Heart left ventricle (tissue), 16 donors: ENCODE measurements around the gene ME1. TPM values are rescaled to one million over a fixed set of nuclear protein-coding genes. Genes with fewer than 3 reads are reported as not detected.
"Not testable (repeated sequence)": the region's sequence is repeated elsewhere in the genome, so short reads cannot be mapped to it uniquely, and the experiment has no call there.

Source experiments
- ATAC-seq, 4 donors: fragments of 200-7000 bp; cut with Tn5 transposase; one replicate each; pipeline ENCODE4 v1.9.1; 2020 to 2022; ENCODE audit warnings: moderate library complexity in 4 of 4, mild to moderate bottlenecking in 3 of 4, moderate number of reproducible peaks in 1 of 4
- DNase-seq, 5 donors: peaks; one replicate each; pipeline ENCODE4 v3.0.0-alpha.2; 2020
- H3K27ac ChIP-seq, 12 donors: fragments of 200-600 bp; sonication (generic) in 4 of 12; one replicate each; pipeline versions ENCODE4 v1.5.0 to v1.8.0; 2016 to 2022; ENCODE audit warnings: mild to moderate bottlenecking in 2 of 12
- H3K27me3 ChIP-seq, 9 donors: fragments of 200-600 bp; sonication (generic) in 2 of 9; one replicate each; pipeline versions ENCODE4 v1.5.1 to v1.8.0; 2016 to 2022; ENCODE audit warnings: mild to moderate bottlenecking in 3 of 9
- H3K36me3 ChIP-seq, 9 donors: fragments of 200-600 bp; sonication (generic) in 2 of 9; one replicate each; pipeline versions ENCODE4 v1.5.0 to v1.8.0; 2018 to 2022; ENCODE audit warnings: mild to moderate bottlenecking in 2 of 9
- H3K4me1 ChIP-seq, 12 donors: fragments of 200-600 bp; sonication (generic) in 4 of 12; one replicate each; pipeline versions ENCODE4 v1.5.0 to v1.8.0; 2016 to 2022; ENCODE audit warnings: mild to moderate bottlenecking in 3 of 12
- H3K4me3 ChIP-seq, 12 donors: fragments of 200-600 bp; sonication (generic) in 4 of 12; one replicate each; pipeline versions ENCODE4 v1.5.0 to v1.8.0; 2017 to 2022; ENCODE audit warnings: mild to moderate bottlenecking in 9 of 12, moderate library complexity in 4 of 12
- H3K9me3 ChIP-seq, 12 donors: fragments of 200-600 bp; sonication (generic) in 4 of 12; one replicate each; pipeline versions ENCODE4 v1.5.0 to v1.8.0; 2016 to 2022; ENCODE audit warnings: mild to moderate bottlenecking in 1 of 12
- POLR2A ChIP-seq, 2 donors: fragments of 450-650 bp; IDR thresholded peaks; one replicate each; pipeline ENCODE4 v1.6.1; 2017; ENCODE audit warnings: antibody characterized with exemption in 2 of 2, mild to moderate bottlenecking in 2 of 2, moderate library complexity in 2 of 2
- WGBS, 4 donors: extraction: QIAGEN DNeasy Blood & Tissue Kit in 2 of 4; methylation state at CpG; one replicate each; pipeline versions ENCODE4 v1.1.5 to v1.1.7; 2013 to 2018; 5-methylcytosine and 5-hydroxymethylcytosine counted together
- intact Hi-C, 10 donors: fragments of 100-400 bp; cut with DNase I; formaldehyde crosslinking; loops; one replicate each; pipeline versions ENCODE4 v1.11.1 to v1.14.2; 2022
- polyA plus RNA-seq, 2 donors: library from polyadenylated mRNA; stranded (reverse); fragments of 200-250 nt; gene quantifications; one replicate each; pipeline ENCODE4 v1.2.3, GENCODE V29; 2013
- total RNA-seq, 9 donors: library from RNA; depleted of rRNA in 2 of 9; stranded (reverse); fragments of >200 nt in 2 of 9; fragmentation: NEBNext Ultra II Directional in 3 of 9; extraction: Animal tissue kit (Norgen Biotek cat#: 25700) in 3 of 9; gene quantifications; one replicate each; pipeline versions ENCODE4 v1.1.0 to v1.2.4, GENCODE V29; 2016 to 2023
- TF ChIP-seq, protein P1 (sequence below), 12 donors: fragments of 200-600 bp; sonication (generic) in 4 of 12; IDR thresholded peaks; one replicate each; pipeline versions ENCODE4 v1.5.0 to v1.8.0; 2018 to 2022; ENCODE audit warnings: antibody characterized with exemption in 12 of 12, mild to moderate bottlenecking in 5 of 12
- donor health status: ischemic (EF 13 %, LVEDD 7.1; RV severe dilation, severe dysfunction).
- donor health status: healthy with polysubstance abuse.
- donor health status: DM: no; HTN: yes; CAD: no.
- donor health status: DM: no; HTN: no; CAD: no.
- donor health status: ischemic (EF 25% LVEDD 6.9; RV normal size, moderate dysfunction).
- donor health status: ischemic (EF 25% LVEDD 5.7; RV mildly dilated, moderate dysfunction).
- donor health status: healthy.
- donor health status: DM: yes; HTN: yes; CAD: no.
- donor health status: ischemic (EF 35%, LVEDD 5.7; RV mildly dilated, moderate dysfunction).
- donor health status: nonischemic (EF 11% LVEDD 7.7; RV severe dilation, severe dysfunction).
- donor health status: DM: yes; HTN: yes; CAD: no.
- donor health status: PGD.
- donor health status: ischemic (EF 29% LVEDD 5.4; RV normal size, mild dysfunction).
- donor health status: nonischemic (EF 23%, LVEDD 6.1; RV moderate dilation, normal function).

The ME1 gene
- total and polyA plus RNA-seq, 11 donors, result 7.0 to 28.5 (median 18.1) TPM

DNA sequence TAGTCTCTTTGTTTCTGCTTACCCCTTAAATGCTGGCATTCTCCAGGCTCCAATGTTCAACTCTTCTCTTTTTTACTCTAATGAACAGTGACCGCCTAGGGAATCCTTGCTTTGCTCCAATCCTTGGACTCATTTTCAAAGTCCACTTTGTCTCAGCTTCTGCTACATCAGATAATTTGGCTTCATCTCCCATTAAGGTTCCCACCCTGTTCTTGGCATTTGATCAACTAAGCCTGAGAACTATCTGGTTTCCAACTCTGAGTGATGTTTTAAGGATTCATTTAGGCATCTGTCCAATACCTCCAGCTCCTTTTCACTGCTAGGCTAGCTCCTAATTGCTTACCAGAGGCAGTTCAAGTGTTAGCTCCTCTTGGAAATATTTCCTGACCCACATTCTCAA lies 64.9 kb downstream of the ME1 start:
- peaks cover 0 to 14% (median 0%) of the 10 kb centered on the region in 12 donors for H3K4me1 ChIP-seq
- ATAC-seq, result no peak
- H3K36me3 ChIP-seq, result no peaks in the 10 kb centered on the region
- no peak overlapping the region for H3K27ac ChIP-seq
- H3K4me3 ChIP-seq, result no peak overlapping the region
- intact Hi-C loops, result no loop called here
- TF ChIP-seq, protein P1, sequence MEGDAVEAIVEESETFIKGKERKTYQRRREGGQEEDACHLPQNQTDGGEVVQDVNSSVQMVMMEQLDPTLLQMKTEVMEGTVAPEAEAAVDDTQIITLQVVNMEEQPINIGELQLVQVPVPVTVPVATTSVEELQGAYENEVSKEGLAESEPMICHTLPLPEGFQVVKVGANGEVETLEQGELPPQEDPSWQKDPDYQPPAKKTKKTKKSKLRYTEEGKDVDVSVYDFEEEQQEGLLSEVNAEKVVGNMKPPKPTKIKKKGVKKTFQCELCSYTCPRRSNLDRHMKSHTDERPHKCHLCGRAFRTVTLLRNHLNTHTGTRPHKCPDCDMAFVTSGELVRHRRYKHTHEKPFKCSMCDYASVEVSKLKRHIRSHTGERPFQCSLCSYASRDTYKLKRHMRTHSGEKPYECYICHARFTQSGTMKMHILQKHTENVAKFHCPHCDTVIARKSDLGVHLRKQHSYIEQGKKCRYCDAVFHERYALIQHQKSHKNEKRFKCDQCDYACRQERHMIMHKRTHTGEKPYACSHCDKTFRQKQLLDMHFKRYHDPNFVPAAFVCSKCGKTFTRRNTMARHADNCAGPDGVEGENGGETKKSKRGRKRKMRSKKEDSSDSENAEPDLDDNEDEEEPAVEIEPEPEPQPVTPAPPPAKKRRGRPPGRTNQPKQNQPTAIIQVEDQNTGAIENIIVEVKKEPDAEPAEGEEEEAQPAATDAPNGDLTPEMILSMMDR (IDR thresholded peaks at IDR 0.05), result no peak
- TF ChIP-seq POLR2A (IDR thresholded peaks at IDR 0.05), result no peak
- no peaks in the 10 kb centered on the region for H3K27me3 ChIP-seq
- peaks cover 0 to 4% (median 0%) of the 10 kb centered on the region in 12 donors for H3K9me3 ChIP-seq
- no peak for DNase-seq
- WGBS, 4 donors, result 68 to 78% (median 72%) methylated on average over 1 of the region's 1 CpG

DNA sequence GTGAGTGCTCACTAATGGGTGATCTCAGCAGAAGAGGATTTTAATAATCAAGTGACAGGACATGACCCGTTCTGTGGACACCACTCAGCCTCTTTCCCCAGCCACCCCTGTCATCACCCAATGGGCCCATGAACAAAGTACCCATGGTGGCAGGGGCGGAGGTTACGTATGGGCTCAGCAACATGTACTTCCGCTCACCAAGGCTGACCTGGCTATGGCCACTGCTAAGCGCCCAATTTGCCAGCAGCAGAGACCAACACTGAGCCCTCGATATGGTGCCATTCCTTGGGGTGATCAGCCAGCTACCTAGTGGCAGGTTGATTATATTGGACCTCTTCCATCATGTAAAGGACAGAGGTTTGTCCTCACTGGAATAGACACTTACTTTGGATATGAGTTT lies 68.5 kb downstream of the ME1 start:
- DNase-seq, H3K4me1 ChIP-seq, ATAC-seq, H3K27ac ChIP-seq, H3K27me3 ChIP-seq, intact Hi-C loops, H3K36me3 ChIP-seq, H3K4me3 ChIP-seq: not testable (repeated sequence)
- 83 to 93% (median 92%) methylated on average over 5 to 6 of the region's 6 CpGs for WGBS, 4 donors
- H3K9me3 ChIP-seq, result peaks cover 0 to 21% (median 0%) of the 10 kb centered on the region in 12 donors

DNA sequence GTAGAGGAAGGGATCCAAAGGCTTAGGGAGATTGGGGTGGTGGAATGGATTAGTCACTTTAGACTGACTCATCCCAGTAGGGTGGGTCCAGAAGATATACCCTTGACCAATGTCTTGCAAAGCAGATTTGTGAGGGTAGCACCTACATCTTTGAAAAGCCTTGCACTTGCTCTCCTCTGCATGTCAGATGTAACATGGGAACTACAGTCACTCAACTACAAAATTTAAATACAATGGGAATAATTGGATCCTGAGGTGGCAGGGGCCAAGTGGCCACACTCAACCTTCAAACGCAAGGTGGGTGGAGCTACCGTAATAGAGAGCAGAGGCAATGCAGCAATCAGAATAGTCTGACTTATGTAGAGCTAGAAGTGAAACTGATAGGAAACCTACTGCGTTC lies 71.2 kb downstream of the ME1 start:
- H3K27me3 ChIP-seq, result no peaks in the 10 kb centered on the region
- no peak for TF ChIP-seq POLR2A (IDR thresholded peaks at IDR 0.05)
- TF ChIP-seq, protein P1 (IDR thresholded peaks at IDR 0.05), result no peak
- H3K9me3 ChIP-seq, result peaks cover 0 to 21% (median 0%) of the 10 kb centered on the region in 12 donors
- H3K27ac ChIP-seq, result no peak overlapping the region
- ATAC-seq, result no peak
- no peak overlapping the region for H3K4me3 ChIP-seq
- no peaks in the 10 kb centered on the region for H3K4me1 ChIP-seq
- intact Hi-C loops, result no loop called here
- DNase-seq, result no peak
- no peaks in the 10 kb centered on the region for H3K36me3 ChIP-seq
- 82 to 98% (median 95%) methylated on average over 3 of the region's 3 CpGs for WGBS, 4 donors

DNA sequence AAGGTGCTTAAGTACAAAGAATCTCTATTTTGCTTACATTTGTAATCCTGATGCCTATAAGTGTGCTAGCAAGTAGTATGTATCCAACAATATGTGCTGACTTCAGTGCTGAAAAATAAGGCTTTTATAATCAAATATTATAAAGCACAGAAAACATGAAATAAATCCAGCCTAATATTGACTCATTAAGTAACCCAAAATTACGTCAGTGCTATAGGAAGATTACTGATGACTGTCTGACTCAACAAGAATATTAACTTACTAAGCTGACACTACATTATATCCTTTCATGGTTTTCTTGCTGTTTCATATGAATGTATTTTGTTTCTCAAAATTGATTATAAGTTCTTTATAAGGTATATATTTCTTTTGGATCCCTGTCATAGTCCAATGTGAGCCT lies 76.1 kb downstream of the ME1 start:
- Histone ChIP-seq H3K27ac (no peak overlapping the region), H3K4me1 (no peaks in the 10 kb centered on the region), H3K9me3 (peaks cover 0 to 9% (median 0%) of the 10 kb centered on the region in 12 donors), H3K4me3 (no peak overlapping the region), H3K27me3 (no peaks in the 10 kb centered on the region), H3K36me3 (no peaks in the 10 kb centered on the region)
- no peak for ATAC-seq
- 85 to 96% (median 90%) methylated on average over 1 of the region's 1 CpG for WGBS, 4 donors
- DNase-seq, result no peak
- intact Hi-C loops, result no loop called here
- TF ChIP-seq POLR2A (IDR thresholded peaks at IDR 0.05), result no peak
- TF ChIP-seq, protein P1 (IDR thresholded peaks at IDR 0.05), result no peak

DNA sequence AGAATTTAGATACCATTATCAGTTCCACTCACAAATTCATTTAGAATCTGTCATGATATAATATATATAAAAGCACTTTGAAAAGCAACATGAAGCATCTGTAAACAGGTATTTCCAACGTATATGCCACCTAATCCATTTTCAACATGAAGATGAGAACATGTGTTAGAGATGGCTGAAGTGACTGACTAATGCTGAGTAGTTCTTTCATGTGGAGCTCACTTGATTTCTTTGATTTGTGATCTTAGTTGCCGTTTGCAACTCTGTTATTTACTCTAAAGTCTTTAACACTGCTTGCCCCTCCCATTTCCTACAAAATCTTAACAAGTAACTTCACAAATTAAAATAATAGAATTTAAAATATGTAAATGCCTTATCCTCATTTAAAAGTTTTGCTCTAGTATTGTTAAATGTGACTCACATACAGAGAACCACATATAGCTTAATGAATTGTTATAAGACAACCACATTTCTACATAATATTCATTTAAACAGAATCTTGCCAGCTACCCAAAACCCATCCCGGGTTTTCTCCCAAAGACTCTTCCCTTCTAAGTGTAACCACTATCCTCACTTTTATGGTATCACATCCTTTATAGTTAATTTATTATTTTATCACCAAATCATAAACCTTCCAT lies 78.3 kb downstream of the ME1 start:
- Histone ChIP-seq H3K27me3 (no peaks in the 10 kb centered on the region), H3K4me3 (no peak overlapping the region), H3K4me1 (no peaks in the 10 kb centered on the region), H3K36me3 (no peaks in the 10 kb centered on the region), H3K9me3 (no peaks in the 10 kb centered on the region), H3K27ac (no peak overlapping the region)
- intact Hi-C loops, result no loop called here
- TF ChIP-seq, protein P1 (IDR thresholded peaks at IDR 0.05), result no peak
- no peak for TF ChIP-seq POLR2A (IDR thresholded peaks at IDR 0.05)
- WGBS, 4 donors, result 73 to 80% (median 76%) methylated on average over 3 of the region's 3 CpGs
- no peak for ATAC-seq
- no peak for DNase-seq
